Fibroblast of peridontal ligament (primary cell): ENCODE data around the gene DOCK9.
A peak's percentile ranks its signal among the peaks of the same experiment; 100 is the strongest.

Experiments used
- DNase-seq: peaks from one replicate; pipeline ENCODE4 v3.0.0-alpha.2; 2010; ENCODE audit errors: extremely low read depth

DOCK9 gene, protein sequence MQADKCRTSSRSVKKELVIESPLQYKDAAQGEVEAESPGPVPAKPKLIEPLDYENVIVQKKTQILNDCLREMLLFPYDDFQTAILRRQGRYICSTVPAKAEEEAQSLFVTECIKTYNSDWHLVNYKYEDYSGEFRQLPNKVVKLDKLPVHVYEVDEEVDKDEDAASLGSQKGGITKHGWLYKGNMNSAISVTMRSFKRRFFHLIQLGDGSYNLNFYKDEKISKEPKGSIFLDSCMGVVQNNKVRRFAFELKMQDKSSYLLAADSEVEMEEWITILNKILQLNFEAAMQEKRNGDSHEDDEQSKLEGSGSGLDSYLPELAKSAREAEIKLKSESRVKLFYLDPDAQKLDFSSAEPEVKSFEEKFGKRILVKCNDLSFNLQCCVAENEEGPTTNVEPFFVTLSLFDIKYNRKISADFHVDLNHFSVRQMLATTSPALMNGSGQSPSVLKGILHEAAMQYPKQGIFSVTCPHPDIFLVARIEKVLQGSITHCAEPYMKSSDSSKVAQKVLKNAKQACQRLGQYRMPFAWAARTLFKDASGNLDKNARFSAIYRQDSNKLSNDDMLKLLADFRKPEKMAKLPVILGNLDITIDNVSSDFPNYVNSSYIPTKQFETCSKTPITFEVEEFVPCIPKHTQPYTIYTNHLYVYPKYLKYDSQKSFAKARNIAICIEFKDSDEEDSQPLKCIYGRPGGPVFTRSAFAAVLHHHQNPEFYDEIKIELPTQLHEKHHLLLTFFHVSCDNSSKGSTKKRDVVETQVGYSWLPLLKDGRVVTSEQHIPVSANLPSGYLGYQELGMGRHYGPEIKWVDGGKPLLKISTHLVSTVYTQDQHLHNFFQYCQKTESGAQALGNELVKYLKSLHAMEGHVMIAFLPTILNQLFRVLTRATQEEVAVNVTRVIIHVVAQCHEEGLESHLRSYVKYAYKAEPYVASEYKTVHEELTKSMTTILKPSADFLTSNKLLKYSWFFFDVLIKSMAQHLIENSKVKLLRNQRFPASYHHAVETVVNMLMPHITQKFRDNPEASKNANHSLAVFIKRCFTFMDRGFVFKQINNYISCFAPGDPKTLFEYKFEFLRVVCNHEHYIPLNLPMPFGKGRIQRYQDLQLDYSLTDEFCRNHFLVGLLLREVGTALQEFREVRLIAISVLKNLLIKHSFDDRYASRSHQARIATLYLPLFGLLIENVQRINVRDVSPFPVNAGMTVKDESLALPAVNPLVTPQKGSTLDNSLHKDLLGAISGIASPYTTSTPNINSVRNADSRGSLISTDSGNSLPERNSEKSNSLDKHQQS (N-terminal part only)

DNA sequence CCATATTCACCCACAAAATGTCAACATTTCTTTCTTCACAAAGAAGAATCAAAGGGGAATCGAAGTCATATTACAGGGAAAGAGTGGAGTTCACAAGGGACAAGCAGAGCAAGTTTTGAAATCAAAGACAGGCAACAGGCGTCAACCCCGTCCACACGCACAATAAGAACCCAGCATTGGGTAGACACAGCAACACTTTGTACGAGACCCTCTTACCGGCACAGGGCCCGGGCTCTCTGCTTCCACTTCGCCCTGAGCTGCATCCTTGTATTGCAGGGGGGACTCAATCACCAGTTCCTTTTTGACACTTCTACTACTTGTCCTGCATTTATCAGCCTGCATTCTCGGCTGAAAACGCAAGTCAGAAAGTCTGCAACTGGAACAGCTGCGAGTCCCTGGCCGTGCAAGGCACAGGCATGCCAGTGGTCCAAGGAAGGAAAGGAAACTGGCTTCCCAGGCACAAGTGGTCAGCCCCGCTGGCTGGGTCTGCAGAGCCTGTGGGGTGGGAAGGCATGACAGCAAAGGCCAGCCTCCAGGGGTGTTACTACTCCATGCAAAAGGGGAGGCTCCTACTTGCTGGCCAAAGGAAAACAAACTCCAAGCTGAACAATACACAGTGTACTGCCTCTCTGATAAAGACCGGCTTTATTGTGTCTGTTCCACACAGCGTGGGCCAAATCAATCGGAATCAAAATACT lies at the start of gene DOCK9:
TSS of gene DOCK9 (minus strand) at position 497 of the 698 bp plus-strand sequence. CDS start at position 342, 155 bp downstream.
- peak; percentile 65 for DNase-seq

- no peak for DNase-seq
These were observed 49.4 kb upstream of the DOCK9 start for GRCh38 chr13:99027260-99027659.

DNA sequence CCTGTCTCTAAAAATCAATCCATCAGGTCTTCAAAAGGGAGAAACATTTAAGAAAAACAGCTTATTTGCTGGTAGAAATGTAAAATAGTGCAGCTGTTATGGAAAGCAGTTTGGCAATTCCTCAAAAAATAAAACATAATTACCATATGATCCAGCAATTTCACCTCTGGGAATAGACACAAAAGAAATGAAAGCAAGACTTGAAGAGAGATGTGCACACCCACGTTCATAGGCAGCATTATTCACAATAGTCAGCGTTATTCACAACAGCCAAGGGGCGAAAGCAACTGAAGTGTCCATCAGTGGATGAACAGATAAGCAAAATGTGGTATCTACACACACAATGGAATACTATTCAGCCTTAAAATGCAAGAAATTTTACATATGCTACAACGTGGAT lies 45.1 kb upstream of the DOCK9 start:
- DNase-seq = no peak

DNA sequence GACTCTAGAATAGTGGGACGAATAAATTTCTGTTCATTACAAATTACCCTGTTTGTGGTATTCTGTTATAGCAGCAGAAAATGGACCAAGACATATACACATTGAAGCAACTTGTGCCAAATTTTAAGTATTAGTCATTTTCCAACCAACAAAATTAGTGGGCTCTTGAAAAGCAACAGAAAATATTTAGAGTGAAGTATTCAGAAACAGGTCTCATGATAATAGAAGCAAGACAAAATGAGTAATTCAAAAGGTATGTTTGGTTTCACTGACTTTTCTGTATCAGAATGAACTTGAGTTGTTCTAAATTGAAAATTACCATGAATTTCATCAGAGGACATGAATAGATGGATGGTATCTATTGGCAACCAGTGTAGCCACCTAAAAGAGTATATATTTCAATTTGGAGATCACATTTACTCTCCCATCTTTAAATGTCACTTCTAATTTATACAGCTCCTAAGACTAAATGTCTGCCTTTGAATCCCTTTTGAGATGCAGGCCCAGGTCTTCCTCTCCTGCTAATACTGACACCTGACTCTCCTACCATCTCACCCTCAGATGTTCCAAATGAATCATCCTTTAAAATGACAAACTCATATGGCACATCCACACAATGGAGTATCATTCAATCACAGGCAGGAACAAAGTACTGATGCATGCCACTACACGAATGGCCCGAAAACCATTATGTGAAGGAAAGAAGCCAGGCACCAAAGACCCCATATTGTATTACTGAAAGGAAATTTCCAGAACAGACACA lies 40.7 kb upstream of the DOCK9 start:
- DNase-seq = peak; percentile 81

DNA sequence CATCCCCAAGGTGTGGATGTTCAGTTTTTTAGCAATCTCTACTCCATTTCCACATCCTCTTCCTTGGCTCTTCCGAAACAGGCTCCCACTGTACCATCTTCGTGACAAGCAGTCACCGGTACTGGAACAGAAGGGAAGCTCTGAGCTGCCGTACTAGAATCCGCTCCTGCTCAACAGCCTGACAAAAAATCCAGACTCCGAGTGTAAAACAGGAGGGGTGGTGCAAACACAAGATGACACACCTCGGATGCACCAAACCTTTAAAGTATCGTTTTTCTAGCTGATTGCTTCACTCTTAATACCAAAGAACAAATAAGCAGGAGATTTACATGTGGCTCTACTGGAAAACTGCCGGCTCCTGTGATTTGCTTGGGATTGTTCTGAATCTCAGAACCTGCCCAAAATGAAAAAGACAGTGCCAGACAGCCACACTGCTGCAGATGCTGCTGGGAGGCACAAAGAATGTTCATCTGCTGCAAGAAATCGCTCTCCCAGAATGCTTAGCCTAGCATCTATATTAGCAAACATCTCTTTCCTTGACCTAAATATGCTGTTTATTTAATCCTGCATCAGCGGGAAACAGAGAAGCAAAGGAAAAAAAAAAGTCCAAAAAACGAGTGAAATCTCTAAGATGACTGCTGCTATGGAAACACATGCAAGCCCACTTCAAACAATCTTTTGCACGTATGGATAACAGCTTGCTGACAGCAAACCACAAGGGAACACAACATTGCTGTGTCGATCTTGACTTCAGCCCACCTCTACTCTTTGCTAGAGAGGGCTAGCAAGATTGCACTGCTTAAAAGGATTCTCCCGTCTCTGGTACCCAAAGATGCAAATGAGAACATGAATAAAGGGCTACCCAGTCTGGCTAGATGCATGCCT lies 38.0 kb upstream of the DOCK9 start:
- no peak for DNase-seq

DNA sequence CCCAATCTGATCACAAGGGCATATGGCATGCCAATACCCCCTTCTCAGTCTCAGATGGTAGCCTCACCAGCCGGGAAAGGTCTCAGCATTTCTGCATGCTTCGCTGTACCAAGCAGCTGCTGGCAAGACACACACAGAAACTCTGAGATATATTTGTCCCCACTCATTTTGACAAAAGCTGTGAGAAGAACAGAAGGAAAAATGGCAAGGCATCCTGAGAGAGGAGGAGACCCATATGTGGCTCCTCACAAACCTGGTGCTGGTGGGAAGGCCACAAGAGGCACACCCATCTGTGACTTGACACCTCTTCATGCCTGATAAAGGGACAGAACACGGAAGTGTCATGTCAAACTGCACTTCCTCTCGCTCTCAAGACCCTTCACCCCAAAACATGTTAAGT lies 36.7 kb upstream of the DOCK9 start:
- no peak for DNase-seq

DNA sequence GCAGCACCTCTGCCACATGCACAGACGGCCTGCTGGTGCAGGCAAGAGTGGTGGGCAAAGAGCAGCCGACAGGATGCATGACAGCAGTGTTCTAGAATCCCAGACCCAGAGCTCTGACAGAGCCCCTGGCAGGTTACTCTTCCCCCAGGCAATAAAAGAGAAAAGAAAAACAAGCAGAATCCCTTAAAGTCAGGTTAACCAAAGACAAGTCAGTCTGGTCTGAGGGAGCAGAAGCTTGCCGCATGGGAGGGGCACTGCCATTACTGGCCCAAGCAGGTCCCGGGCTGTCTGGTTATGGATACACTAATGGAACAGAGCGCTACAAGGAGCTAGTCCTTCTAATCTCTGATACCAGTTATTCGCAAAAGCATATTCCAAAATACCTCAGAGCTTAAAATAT lies 36.1 kb upstream of the DOCK9 start:
- DNase-seq = no peak

GRCh38 chr13:99012539-99012938 lies 34.7 kb upstream of the DOCK9 start:
- no peak for DNase-seq

- DNase-seq = no peak
These were observed 32.2 kb upstream of the DOCK9 start for GRCh38 chr13:99009987-99010551.

DNA sequence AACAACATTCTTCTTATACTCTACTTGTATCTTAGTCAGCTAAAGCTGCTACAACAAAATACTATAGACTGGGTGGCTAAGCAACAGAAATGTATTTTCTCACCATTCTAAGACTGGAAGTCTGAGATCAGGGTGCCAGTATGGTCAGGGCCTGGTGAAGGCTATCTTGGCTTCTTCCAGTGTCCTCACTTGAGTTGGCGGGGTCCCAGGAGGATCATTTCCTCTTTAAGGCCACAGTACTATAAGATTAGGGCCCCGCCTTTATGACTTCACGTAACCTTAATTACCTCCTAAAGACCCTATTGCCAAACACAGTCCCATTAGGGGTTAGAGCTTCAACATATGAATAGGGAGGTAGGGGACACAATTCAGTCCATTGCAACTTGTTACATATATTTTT lies 30.7 kb upstream of the DOCK9 start:
- DNase-seq = no peak

GRCh38 chr13:99007414-99007986 lies 29.6 kb upstream of the DOCK9 start:
- DNase-seq = no peak

GRCh38 chr13:99005609-99006008 lies 27.7 kb upstream of the DOCK9 start:
- DNase-seq = no peak

GRCh38 chr13:99004978-99005377 lies 27.1 kb upstream of the DOCK9 start:
- no peak for DNase-seq

GRCh38 chr13:99003851-99004471 lies 26.1 kb upstream of the DOCK9 start:
- no peak for DNase-seq

DNA sequence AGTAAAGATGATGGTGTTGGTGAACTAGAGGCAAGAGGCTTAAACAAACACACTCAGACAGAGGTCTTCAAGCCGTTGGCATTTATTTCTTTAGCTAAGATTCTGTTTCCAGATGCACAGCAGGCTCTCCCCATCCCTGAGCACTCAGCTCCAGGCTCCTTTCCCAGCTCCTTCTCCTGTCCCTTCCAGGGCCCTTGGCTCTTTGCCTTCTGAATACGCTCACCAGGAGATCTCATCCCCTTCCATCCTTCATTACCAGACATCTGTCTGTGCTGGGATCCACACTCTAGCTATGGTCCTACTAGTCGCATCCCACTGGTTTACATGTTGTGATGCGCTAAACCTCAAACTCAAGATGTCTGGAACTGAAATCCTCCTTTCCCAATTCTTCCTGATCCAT lies 25.3 kb upstream of the DOCK9 start:
- no peak for DNase-seq

- no peak for DNase-seq
These were observed 24.4 kb upstream of the DOCK9 start for GRCh38 chr13:99002172-99002710.

DNA sequence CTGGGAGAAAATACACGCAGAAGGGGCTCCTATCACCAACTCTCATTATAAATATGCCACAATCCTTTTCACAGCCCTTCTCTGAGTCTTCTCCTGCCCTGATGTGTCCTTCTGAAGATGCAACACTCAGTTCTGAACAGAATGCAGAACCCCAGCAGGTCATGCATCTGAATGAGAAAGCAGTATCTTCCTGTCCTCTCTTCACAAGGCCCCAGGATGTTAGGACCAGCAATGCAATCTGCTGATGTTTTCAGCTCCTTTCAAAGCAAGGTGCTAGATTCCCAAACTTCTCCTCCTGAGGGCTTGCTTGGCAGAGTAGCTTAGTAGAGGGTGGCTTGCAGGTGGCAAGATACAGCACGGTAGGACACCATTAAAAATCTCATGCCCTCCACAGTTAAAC lies 22.3 kb upstream of the DOCK9 start:
- no peak for DNase-seq

- peak; percentile 55 for DNase-seq
These were observed 21.7 kb upstream of the DOCK9 start for GRCh38 chr13:98999639-98999952.
